Right lobe of liver (tissue), 6 donors: ENCODE data around the gene PLA2G3. TPM values are rescaled to one million over a fixed set of nuclear protein-coding genes. Genes with fewer than 3 reads are reported as not detected.

Experiments
- ATAC-seq, 4 donors: fragments of 200-7000 bp; cut with Tn5 transposase; one replicate each; pipeline ENCODE4 v1.9.1; 2020; ENCODE audit warnings: mild to moderate bottlenecking in 4 of 4, moderate library complexity in 4 of 4
- DNase-seq, 3 donors: peaks; one replicate each; pipeline ENCODE4 v3.0.0-alpha.2; 2020
- H3K27ac ChIP-seq, 3 donors: fragments of 200-600 bp; one replicate each; pipeline ENCODE4 v1.8.0; 2022
- H3K27me3 ChIP-seq, 2 donors: fragments of 200-600 bp; one replicate each; pipeline ENCODE4 v1.8.0; 2022
- H3K36me3 ChIP-seq, 4 donors: fragments of 200-600 bp; sonication (generic) in 1 of 4; one replicate each; pipeline versions ENCODE4 v1.5.1 to v1.8.0; 2017 to 2022; ENCODE audit warnings: control low read depth in 1 of 4
- H3K4me1 ChIP-seq, 4 donors: fragments of 200-600 bp; sonication (generic) in 1 of 4; one replicate each; pipeline versions ENCODE4 v1.5.1 to v1.8.0; 2017 to 2022; ENCODE audit warnings: control low read depth in 1 of 4
- H3K4me3 ChIP-seq, 3 donors: fragments of 200-600 bp; one replicate each; pipeline ENCODE4 v1.8.0; 2022
- H3K9me3 ChIP-seq, 4 donors: fragments of 200-600 bp; sonication (generic) in 1 of 4; one replicate each; pipeline versions ENCODE4 v1.5.1 to v1.8.0; 2017 to 2022; ENCODE audit warnings: control low read depth in 1 of 4
- POLR2A ChIP-seq: fragments of 450-650 bp; IDR thresholded peaks from one replicate; pipeline ENCODE4 v1.6.1; 2017; ENCODE audit warnings: antibody characterized with exemption, mild to moderate bottlenecking
- WGBS: methylation state at CpG from one replicate; pipeline ENCODE4 v1.1.6; 2018; ENCODE audit warnings: low coverage, low lambda C conversion rate; ENCODE audit not compliant: insufficient coverage; ENCODE audit errors: missing lambda C conversion rate; 5-methylcytosine and 5-hydroxymethylcytosine counted together
- intact Hi-C, 2 donors: fragments of 100-400 bp; cut with DNase I; formaldehyde crosslinking; loops; one replicate each; pipeline versions ENCODE4 v1.11.2 to v1.14.1; 2022
- total RNA-seq, 6 experiments: library from RNA; depleted of rRNA in 2 of 6; stranded (reverse); fragments of >200 nt in 2 of 6; fragmentation: NEBNext Ultra II Directional in 3 of 6; extraction: Animal tissue kit (Norgen Biotek cat#: 25700) in 3 of 6; gene quantifications; one replicate each; pipeline versions ENCODE4 v1.1.0 to v1.2.4, GENCODE V29; 2016 to 2023
- TF ChIP-seq, protein P1 (sequence below), 4 donors: fragments of 200-600 bp in 3 of 4; fragments of 450-650 bp in 1 of 4; IDR thresholded peaks; one replicate each; pipeline versions ENCODE4 v1.5.1 to v1.8.0; 2016 to 2022; ENCODE audit warnings: antibody characterized with exemption in 4 of 4, mild to moderate bottlenecking in 2 of 4
- donor health status: DM: no; HTN: yes; CAD: no.
- donor health status: DM: no; HTN: no; CAD: no.
- donor health status: DM: no; HTN: no; CAD: no.
- donor health status: DM: no; HTN: yes; CAD: no.
- donor health status: DM: no; HTN: yes; CAD: no.

The PLA2G3 gene
- total RNA-seq, 6 experiments from 2014 or later: not detected

DNA sequence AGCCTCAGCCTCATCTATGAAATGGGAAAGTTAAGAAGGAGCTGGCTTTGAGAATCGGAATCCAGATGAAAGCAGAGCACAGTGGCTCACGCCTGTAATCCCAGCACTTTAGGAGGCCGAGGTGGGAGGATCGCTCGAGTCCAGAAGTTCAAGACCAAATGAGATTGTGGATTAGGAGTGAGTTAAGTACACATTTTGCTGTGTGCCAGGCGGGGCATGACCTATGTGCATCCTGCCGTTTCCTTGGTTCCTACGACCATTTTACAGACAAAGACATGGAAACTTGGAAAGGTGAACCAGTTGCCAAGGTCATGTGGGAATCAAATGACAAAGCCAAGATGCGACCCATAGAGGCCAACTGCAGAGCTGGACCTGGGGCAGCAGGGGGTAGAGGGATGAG, 4.2 kb downstream of the PLA2G3 start:
- Histone ChIP-seq H3K27me3 (no peaks in the 10 kb centered on the region), H3K9me3 (no peaks in the 10 kb centered on the region), H3K36me3 (no peaks in the 10 kb centered on the region), H3K4me3 (no peak overlapping the region), H3K27ac (no peak overlapping the region), H3K4me1 (no peaks in the 10 kb centered on the region)
- DNase-seq: no peak
- ATAC-seq: no peak
- WGBS: 80% methylated on average over 1 of the region's 9 CpGs
- TF ChIP-seq POLR2A: no peak
- TF ChIP-seq, protein P1, sequence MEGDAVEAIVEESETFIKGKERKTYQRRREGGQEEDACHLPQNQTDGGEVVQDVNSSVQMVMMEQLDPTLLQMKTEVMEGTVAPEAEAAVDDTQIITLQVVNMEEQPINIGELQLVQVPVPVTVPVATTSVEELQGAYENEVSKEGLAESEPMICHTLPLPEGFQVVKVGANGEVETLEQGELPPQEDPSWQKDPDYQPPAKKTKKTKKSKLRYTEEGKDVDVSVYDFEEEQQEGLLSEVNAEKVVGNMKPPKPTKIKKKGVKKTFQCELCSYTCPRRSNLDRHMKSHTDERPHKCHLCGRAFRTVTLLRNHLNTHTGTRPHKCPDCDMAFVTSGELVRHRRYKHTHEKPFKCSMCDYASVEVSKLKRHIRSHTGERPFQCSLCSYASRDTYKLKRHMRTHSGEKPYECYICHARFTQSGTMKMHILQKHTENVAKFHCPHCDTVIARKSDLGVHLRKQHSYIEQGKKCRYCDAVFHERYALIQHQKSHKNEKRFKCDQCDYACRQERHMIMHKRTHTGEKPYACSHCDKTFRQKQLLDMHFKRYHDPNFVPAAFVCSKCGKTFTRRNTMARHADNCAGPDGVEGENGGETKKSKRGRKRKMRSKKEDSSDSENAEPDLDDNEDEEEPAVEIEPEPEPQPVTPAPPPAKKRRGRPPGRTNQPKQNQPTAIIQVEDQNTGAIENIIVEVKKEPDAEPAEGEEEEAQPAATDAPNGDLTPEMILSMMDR (IDR thresholded peaks at IDR 0.05): no peak
- intact Hi-C loops: no loop called here

GRCh38 chr22:31135706-31136105, 4.6 kb downstream of the PLA2G3 start:
- Histone ChIP-seq H3K27me3 (no peaks in the 10 kb centered on the region), H3K36me3 (no peaks in the 10 kb centered on the region), H3K9me3 (no peaks in the 10 kb centered on the region), H3K4me3 (no peak overlapping the region), H3K27ac (no peak overlapping the region), H3K4me1 (no peaks in the 10 kb centered on the region)
- TF ChIP-seq, protein P1 (IDR thresholded peaks at IDR 0.05): no peak
- no peak for TF ChIP-seq POLR2A
- intact Hi-C loops: no loop called here
- ATAC-seq: no peak
- WGBS: 90% methylated on average over 2 of the region's 6 CpGs
- DNase-seq: no peak

- Histone ChIP-seq H3K4me3 (no peak overlapping the region), H3K4me1 (no peaks in the 10 kb centered on the region), H3K36me3 (no peaks in the 10 kb centered on the region), H3K9me3 (no peaks in the 10 kb centered on the region), H3K27ac (no peak overlapping the region), H3K27me3 (no peaks in the 10 kb centered on the region)
- ATAC-seq (no peak), DNase-seq (no peak)
- intact Hi-C loops: no loop called here
- TF ChIP-seq, protein P1 (IDR thresholded peaks at IDR 0.05): no peak
- TF ChIP-seq POLR2A: no peak
- WGBS: 77% methylated on average over 4 of the region's 4 CpGs
These were observed 5.6 kb downstream of the PLA2G3 start for GRCh38 chr22:31134688-31135087.

DNA sequence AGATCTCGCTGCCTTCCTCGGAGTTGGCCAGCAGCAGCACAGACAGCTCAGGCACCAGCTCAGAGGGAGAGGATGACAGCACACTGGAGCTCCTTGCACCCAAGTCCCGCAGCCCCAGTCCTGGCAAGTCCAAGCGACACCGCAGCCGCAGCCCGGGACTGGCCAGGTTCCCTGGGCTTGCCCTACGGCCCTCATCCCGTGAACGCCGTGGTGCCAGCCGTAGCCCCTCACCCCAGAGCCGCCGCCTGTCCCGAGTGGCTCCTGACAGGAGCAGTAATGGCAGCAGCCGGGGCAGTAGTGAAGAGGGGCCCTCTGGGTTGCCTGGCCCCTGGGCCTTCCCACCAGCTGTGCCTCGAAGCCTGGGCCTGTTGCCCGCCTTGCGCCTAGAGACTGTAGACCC, 6.4 kb downstream of the PLA2G3 start:
- intact Hi-C loops: no loop called here
- Histone ChIP-seq H3K4me1 (no peaks in the 10 kb centered on the region), H3K27ac (no peak overlapping the region), H3K4me3 (no peak overlapping the region), H3K27me3 (no peaks in the 10 kb centered on the region), H3K9me3 (no peaks in the 10 kb centered on the region), H3K36me3 (no peaks in the 10 kb centered on the region)
- ATAC-seq (no peak), DNase-seq (no peak)
- TF ChIP-seq POLR2A: no peak
- TF ChIP-seq, protein P1 (IDR thresholded peaks at IDR 0.05): no peak
- WGBS: 100% methylated on average over 1 of the region's 19 CpGs

- Histone ChIP-seq H3K9me3 (no peaks in the 10 kb centered on the region), H3K27me3 (no peaks in the 10 kb centered on the region), H3K4me1 (no peaks in the 10 kb centered on the region), H3K27ac (no peak overlapping the region), H3K4me3 (no peak overlapping the region), H3K36me3 (no peaks in the 10 kb centered on the region)
- WGBS: 57% methylated on average over 1 of the region's 2 CpGs
- TF ChIP-seq, protein P1 (IDR thresholded peaks at IDR 0.05): no peak
- no peak for TF ChIP-seq POLR2A
- ATAC-seq (no peak), DNase-seq (no peak)
- intact Hi-C loops: no loop called here
These were observed 9.4 kb downstream of the PLA2G3 start for GRCh38 chr22:31130873-31131272.
